HFFc6 (cell line): ENCODE results near the gene DGCR6L. TPM values are rescaled to one million over a fixed set of nuclear protein-coding genes. Genes with fewer than 3 reads are reported as not detected.
"Not testable (repeated sequence)": the region's sequence is repeated elsewhere in the genome, so short reads cannot be mapped to it uniquely, and the experiment has no call there.

ENCODE experiments used
- DNase-seq: peaks from one replicate; pipeline ENCODE4 v3.0.0-alpha.2; 2018
- H3K27ac Mint-ChIP-seq: 2 replicates; pipeline ENCODE4 v1.8.0; 2020; ENCODE audit warnings: mild to moderate bottlenecking, mixed read lengths
- H3K27me3 Mint-ChIP-seq: 2 replicates; pipeline ENCODE4 v1.8.0; 2021; ENCODE audit warnings: mild to moderate bottlenecking, moderate library complexity, mixed read lengths; ENCODE audit not compliant: insufficient read depth
- H3K36me3 Mint-ChIP-seq: 2 replicates; pipeline ENCODE4 v1.8.0; 2021; ENCODE audit warnings: low read depth, mixed read lengths
- H3K4me1 Mint-ChIP-seq: 2 replicates; pipeline ENCODE4 v1.8.0; 2020; ENCODE audit warnings: low read depth, mixed read lengths
- H3K4me3 Mint-ChIP-seq: 2 replicates; pipeline ENCODE4 v1.8.0; 2020; ENCODE audit warnings: mild to moderate bottlenecking, moderate library complexity, mixed read lengths
- H3K9me3 Mint-ChIP-seq: 2 replicates; pipeline ENCODE4 v1.8.0; 2020; ENCODE audit warnings: mild to moderate bottlenecking, mixed read lengths
- CTCF ChIP-seq: fragments of 200-600 bp; sonication (generic); IDR thresholded peaks from 2 replicates; pipeline ENCODE4 v1.5.0; 2021; ENCODE audit warnings: antibody characterized with exemption, mild to moderate bottlenecking
- total RNA-seq, 6 experiments: library from RNA; stranded (reverse); fragmentation: NEBNext Ultra II Directional; extraction: Animal tissue kit (Norgen Biotek cat#: 25700); gene quantifications; 2 replicates in 1 of 6; 3 replicates in 5 of 6; pipeline ENCODE4 v1.2.3, GENCODE V29; 2021

DGCR6L gene
- total RNA-seq, 6 experiments from 2014 or later, result 46.3 to 52.4 (median 48.4) TPM

GRCh38 chr22:20305894-20306645 lies 13.8 kb downstream of the DGCR6L start:
- Mint-ChIP-seq H3K27ac (no peak overlapping the region), H3K36me3 (no peaks in the 10 kb centered on the region), H3K4me1 (peaks cover 12% of the 10 kb centered on the region), H3K9me3 (no peaks in the 10 kb centered on the region), H3K27me3 (peaks cover 20% of the 10 kb centered on the region), H3K4me3 (no peak overlapping the region)
- TF ChIP-seq CTCF, result no peak
- DNase-seq, result no peak

- DNase-seq, H3K36me3 Mint-ChIP-seq, H3K27ac Mint-ChIP-seq, H3K9me3 Mint-ChIP-seq, H3K4me3 Mint-ChIP-seq, H3K4me1 Mint-ChIP-seq: not testable (repeated sequence)
- H3K27me3 Mint-ChIP-seq, result peaks cover 23% of the 10 kb centered on the region
Measured at GRCh38 chr22:20305230-20305893, 14.5 kb downstream of the DGCR6L start.

DNA sequence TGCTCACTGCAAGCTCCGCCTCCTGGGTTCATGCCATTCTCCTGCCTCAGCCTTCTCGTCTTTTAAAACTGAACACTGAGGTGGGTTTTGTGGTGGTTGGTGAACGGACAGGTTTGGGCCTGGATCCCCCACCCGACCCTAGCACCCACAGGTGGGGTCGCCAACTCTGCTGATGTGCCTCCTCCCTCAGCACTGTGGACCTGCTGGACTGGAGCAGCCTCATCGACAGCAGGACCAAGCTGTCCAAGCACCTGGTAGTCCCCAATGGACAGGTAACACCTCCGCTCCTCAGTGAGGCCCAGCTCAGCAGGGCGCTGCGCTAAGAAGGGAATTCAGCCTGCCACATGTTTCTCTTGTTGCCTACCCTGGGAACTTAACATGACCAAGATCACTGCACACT lies 15.2 kb downstream of the DGCR6L start:
- peaks cover 23% of the 10 kb centered on the region for H3K27me3 Mint-ChIP-seq
- H3K27ac Mint-ChIP-seq, result no peak overlapping the region
- no peak overlapping the region for H3K4me3 Mint-ChIP-seq
- no peak for DNase-seq
- H3K9me3 Mint-ChIP-seq, result no peaks in the 10 kb centered on the region
- H3K36me3 Mint-ChIP-seq, result no peaks in the 10 kb centered on the region
- no peaks in the 10 kb centered on the region; the same call in 1 of the 2 replicates for H3K4me1 Mint-ChIP-seq
- TF ChIP-seq CTCF, result no peak

DNA sequence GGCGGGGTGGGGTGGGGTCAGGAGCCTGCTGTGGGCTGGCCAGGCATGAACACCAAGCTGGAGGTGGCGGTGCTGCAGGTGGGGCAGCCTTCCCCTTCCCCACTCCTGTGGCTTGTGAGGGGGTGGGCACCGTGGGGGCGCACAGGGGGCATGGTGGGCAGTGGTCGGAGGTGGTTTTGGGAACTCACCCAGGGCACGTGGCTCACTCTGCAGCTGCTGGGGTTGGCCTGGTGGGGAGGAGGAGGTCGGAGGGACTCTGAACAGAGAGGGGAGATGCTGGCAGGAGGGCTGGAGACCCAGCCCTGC lies 16.7 kb downstream of the DGCR6L start:
- peaks cover 21% of the 10 kb centered on the region for H3K27me3 Mint-ChIP-seq
- not testable (repeated sequence) for H3K27ac Mint-ChIP-seq, DNase-seq, H3K36me3 Mint-ChIP-seq, H3K9me3 Mint-ChIP-seq, H3K4me1 Mint-ChIP-seq, H3K4me3 Mint-ChIP-seq

DNA sequence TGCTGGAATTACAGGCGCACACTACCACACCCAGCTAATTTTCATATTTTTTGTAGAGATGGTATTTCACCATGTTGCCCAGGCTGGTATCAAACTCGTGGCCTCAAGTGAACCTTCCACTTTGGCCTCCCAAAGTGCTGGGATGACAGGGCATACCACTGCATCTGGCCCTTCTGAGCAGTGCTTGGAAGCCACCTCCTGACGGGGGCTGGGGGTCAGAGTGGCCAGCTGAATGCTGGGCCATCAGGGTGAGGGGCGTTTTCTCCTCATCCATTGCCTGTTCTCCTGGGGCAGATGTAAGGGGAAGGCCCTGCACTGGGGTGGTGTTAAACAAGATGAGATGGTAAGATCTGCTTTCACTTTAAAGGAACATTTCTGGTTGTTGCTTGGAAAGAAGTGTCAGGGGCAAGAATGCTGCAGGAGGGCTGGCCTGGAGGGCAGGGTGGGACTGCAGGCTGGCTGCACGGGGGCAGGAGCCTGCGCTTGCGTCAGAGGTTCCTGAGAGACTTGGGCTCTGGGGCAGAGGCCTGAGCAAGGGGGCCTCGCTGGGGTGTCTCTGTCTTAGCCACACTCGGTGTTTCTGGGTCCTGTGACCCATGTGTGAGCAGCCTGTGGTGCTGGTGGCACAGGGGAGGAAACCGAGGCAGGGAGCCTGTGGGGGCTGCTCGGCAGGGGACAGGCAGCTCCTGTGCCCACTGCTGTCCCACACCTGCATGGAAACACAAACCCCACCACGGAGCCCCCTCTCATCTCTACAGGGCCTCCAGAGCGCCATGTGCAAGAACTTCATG lies 17.2 kb downstream of the DGCR6L start:
- no peak for DNase-seq

GRCh38 chr22:20299746-20300136 lies 20.1 kb downstream of the DGCR6L start:
- no peaks in the 10 kb centered on the region for H3K4me1 Mint-ChIP-seq
- H3K4me3 Mint-ChIP-seq, result no peak overlapping the region; the same call in 1 of the 2 replicates
- H3K27ac Mint-ChIP-seq, result no peak overlapping the region

More for the DNA sequence above, 17.2 kb downstream of the DGCR6L start:
- no peak for TF ChIP-seq CTCF
- Mint-ChIP-seq H3K36me3 (no peaks in the 10 kb centered on the region), H3K9me3 (no peaks in the 10 kb centered on the region), H3K4me1 (no peaks in the 10 kb centered on the region), H3K27ac (no peak overlapping the region), H3K27me3 (peaks cover 25% of the 10 kb centered on the region), H3K4me3 (no peak overlapping the region)

More at GRCh38 chr22:20299746-20300136, 20.1 kb downstream of the DGCR6L start:
- no peak for DNase-seq
- Mint-ChIP-seq H3K9me3 (no peaks in the 10 kb centered on the region), H3K36me3 (no peaks in the 10 kb centered on the region), H3K27me3 (peaks cover 33% of the 10 kb centered on the region)
- TF ChIP-seq CTCF, result no peak
